NAMALWA (cell line): ENCODE data around the gene TOP2B.

Experiments
- DNase-seq: peaks from one replicate; pipeline ENCODE4 v3.0.0-alpha.2; 2015; ENCODE audit warnings: low spot score

The TOP2B gene

GRCh38 chr3:25583343-25583742 is 81.4 kb downstream of the TOP2B start:
- no peak for DNase-seq

DNA sequence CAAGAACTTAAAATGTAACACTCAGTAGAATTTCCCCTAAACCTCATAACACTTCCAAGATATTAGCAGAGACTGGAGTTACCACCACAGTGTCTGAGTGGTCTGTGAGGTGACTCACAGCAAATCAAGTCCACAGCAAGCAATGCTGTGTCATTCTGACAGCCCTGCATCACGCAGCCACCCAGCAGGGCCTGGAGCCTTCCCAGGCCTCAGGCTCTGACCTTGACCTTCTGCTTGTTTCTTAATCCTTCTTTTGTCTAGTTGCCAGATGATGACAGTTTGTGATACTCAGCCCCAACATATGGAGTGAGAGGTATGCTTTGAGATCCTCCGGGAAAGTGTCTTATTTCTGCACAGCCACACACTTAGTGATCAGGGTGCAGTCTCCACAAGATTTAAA is 82.5 kb downstream of the TOP2B start:
- DNase-seq: no peak

GRCh38 chr3:25581823-25582222 is 82.9 kb downstream of the TOP2B start:
- no peak for DNase-seq

GRCh38 chr3:25581335-25581734 is 83.4 kb downstream of the TOP2B start:
- DNase-seq: no peak

- no peak for DNase-seq
These were observed 84.2 kb downstream of the TOP2B start for GRCh38 chr3:25580534-25580933.

DNA sequence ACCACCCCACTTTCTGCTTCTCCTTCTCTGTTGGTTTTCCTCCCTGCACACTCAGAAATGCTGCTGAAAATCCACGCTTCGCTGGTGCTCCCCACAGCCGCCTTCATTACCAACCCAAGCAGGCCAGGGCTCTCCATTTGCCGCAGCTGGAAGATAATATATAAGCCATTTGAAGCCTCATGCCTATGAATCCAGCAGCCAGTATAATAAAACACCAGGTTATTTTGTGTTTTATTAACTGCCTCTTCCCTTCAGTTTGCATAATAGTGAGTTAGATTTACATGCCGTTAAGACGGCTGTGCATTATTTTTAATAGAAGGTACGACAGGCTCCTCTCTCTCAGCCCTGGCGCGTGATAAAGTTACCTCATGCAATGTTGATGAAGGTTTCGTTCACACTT is 86.6 kb downstream of the TOP2B start:
- no peak for DNase-seq

- no peak for DNase-seq
These were observed 87.8 kb downstream of the TOP2B start for GRCh38 chr3:25576831-25577454.

GRCh38 chr3:25576146-25576545 is 88.6 kb downstream of the TOP2B start:
- DNase-seq: no peak

- no peak for DNase-seq
These were observed 89.7 kb downstream of the TOP2B start for GRCh38 chr3:25575001-25575400.

DNA sequence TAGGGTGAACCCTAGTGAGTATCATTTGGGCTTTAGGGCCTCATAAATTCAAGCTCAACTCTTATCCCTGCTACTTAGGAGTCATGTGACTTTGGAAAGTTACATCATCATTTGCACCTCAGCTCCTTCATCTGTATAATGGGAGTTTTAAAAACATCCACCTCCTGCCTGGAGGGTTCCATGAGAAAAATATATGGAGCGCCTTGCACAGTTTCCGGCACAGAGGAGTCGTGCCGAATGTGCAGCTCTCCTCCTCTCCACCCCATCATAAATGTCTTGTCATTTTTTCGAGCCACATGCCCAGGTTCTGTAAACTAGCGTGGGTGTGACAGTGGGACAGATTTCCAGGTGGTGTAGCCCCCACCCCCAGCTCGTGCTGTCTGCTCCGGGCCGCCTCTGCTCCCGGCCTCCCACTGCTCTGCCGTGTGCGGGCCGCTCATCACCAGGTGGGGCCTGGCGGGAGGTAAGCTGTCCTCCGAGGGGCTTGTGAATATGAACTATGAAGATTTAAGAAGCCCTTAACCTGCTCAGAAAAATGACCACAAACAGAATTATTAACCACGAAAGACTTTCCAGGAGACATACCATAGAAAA is 90.4 kb downstream of the TOP2B start:
- no peak for DNase-seq

GRCh38 chr3:25573386-25574171 is 91.1 kb downstream of the TOP2B start:
- no peak for DNase-seq

DNA sequence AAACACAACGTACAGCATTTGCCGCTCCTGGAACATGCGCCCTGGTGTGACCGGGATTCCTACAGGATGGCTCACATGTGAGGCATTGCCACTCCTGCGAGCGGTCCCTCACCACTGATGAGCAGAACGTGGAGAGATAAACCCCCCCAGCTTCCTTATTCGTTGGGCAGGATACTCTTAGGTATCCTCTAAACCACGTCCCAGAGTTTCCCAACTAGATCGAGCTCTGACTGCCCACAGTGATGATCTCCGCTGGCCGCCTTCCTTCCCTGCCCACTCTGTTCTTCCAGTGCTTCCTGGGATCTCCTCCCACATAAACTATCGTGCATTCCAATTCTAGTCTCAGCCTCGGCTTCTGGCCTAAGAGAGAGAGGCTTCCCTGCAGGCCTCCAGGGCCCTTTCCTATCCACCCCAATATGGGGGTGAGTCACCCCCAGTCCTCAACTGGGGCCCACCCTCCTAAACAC is 91.8 kb downstream of the TOP2B start:
- no peak for DNase-seq

- DNase-seq: no peak
These were observed 92.4 kb downstream of the TOP2B start for GRCh38 chr3:25572336-25572735.

GRCh38 chr3:25571285-25571684 is 93.4 kb downstream of the TOP2B start:
- DNase-seq: no peak

- DNase-seq: no peak
These were observed 96.1 kb downstream of the TOP2B start for GRCh38 chr3:25568525-25569078.

DNA sequence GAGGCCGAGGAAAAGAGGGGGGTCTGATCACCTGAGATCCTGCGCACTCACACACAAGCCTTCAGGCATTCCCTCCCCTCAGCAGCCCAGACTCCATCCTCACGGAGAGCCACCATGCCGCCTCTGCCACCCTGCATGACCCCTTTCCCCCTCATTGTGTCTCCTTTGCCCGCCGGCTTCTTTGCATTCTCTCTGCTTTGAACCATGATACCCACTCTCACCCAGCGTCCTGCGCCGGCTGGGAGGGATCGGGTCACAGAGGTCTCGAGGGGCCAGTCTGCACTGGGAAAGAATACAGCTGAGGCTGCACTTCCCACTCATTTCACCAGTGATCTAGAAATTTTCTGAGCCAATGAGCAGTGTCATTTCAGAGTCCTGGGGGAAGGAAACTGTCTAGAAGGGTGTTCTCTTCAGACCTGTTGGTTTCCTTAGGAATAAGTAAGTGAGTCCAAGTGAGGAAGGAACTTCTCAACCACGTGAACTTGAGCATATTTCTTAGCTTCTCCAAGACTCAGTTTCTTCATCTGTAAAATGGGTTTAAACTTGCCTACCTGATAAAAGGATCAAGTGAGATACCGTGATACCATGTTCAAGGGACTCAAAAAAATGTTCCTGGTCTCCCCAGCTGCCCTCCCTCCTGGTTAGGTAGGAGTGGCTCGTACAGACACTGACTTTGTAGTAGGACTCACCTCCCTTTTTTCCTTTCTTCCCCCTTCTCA is 96.7 kb downstream of the TOP2B start:
- DNase-seq: no peak

- no peak for DNase-seq
These were observed 97.3 kb downstream of the TOP2B start for GRCh38 chr3:25567388-25567787.

DNA sequence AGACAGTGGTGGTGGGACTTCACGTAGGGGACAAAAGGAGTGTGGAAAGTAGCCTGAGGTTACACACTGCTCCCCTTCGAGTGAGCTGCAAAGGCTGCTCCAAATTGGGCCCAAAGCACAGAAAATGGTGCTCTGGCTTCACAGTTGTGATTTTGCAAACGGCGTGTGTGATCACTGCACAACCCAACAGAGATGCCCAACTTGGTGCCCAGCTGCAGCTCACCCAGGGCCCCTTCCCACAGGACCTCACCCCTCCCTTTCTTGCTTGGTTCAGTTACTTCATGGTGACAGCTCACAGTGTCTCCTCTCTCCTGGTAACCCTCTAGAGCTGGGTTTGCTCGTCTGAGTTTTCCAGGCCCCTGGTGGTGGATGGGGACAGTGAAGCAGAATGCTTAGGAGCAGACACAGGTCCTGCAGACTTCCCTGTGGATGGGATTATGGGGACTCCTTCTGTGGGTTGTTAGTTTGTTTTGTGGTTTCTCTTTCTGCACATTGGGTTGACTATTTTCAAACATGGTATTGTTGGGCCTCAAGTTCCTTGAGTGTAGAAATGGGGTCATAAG is 98.3 kb downstream of the TOP2B start:
- no peak for DNase-seq

- no peak for DNase-seq
These were observed 98.9 kb downstream of the TOP2B start for GRCh38 chr3:25565807-25566206.

- DNase-seq: no peak
These were observed 100.6 kb downstream of the TOP2B start for GRCh38 chr3:25564075-25564474.

GRCh38 chr3:25563601-25564000 is 101.1 kb downstream of the TOP2B start:
- no peak for DNase-seq

GRCh38 chr3:25558796-25559195 is 105.9 kb downstream of the TOP2B start:
- no peak for DNase-seq
